B cell (primary cell): Measurements from ENCODE around the gene LYPD8. TPM values are rescaled to one million over a fixed set of nuclear protein-coding genes. Genes with fewer than 3 reads are reported as not detected.

ENCODE experiments used
- ATAC-seq: fragments of 200-7000 bp; cut with Tn5 transposase; one replicate; pipeline ENCODE4 v1.10.0; 2021; ENCODE audit warnings: low read depth, mild to moderate bottlenecking, moderate number of reproducible peaks, moderate library complexity
- CTCF ChIA-PET: fragments of 350-600 bp; sonication (Branson Sonifier 250); formaldehyde crosslinking; loops from one replicate; lab custom pipeline; 2021; ENCODE audit warnings: antibody characterized with exemption, inconsistent platforms; lab: Charles Lee
- POLR2A ChIA-PET: fragments of 350-600 bp; sonication (Branson Sonifier 250); formaldehyde crosslinking; loops from one replicate; lab custom pipeline; 2021; ENCODE audit warnings: antibody characterized with exemption; lab: Charles Lee
- DNase-seq: peaks from one replicate; pipeline ENCODE4 v3.0.0; 2013
- H2AFZ ChIP-seq: 2 replicates; pipeline ENCODE4 v1.6.1; 2012; ENCODE audit warnings: mild to moderate bottlenecking, low read depth, low read length; ENCODE audit not compliant: insufficient read depth, poor library complexity, severe bottlenecking
- H3K27ac ChIP-seq, 2 donors: 1 replicate in 1 of 2; 2 replicates in 1 of 2; pipeline ENCODE4 v1.5.1; 2012 to 2013; ENCODE audit warnings: low read length in 2 of 2, mild to moderate bottlenecking in 2 of 2, moderate library complexity in 1 of 2
- H3K27me3 ChIP-seq, 4 experiments: fragments of 200-600 bp in 1 of 4; sonication (generic) in 1 of 4; replicated peaks in 1 of 4; 1 replicate in 2 of 4; 2 replicates in 2 of 4; pipeline versions ENCODE4 v1.6.1 to v1.7.0; 2013 to 2016; ENCODE audit warnings: low read length in 3 of 4, mild to moderate bottlenecking in 2 of 4, mixed read lengths in 1 of 4, moderate library complexity in 1 of 4; ENCODE audit not compliant: insufficient read depth in 4 of 4, control insufficient read depth in 3 of 4; ENCODE audit errors: control extremely low read depth in 1 of 4
- H3K36me3 ChIP-seq, 2 experiments: replicated peaks in 1 of 2; 1 replicate in 1 of 2; 2 replicates in 1 of 2; pipeline versions ENCODE4 v1.6.1 to v1.7.1; 2013; ENCODE audit warnings: low read length in 1 of 2; ENCODE audit not compliant: insufficient read depth in 2 of 2, control insufficient read depth in 1 of 2; ENCODE audit errors: control extremely low read depth in 1 of 2, extremely low read depth in 1 of 2
- H3K4me1 ChIP-seq, 2 donors: fragments of 200-600 bp in 1 of 2; sonication (generic) in 1 of 2; 1 replicate in 1 of 2; 2 replicates in 1 of 2; pipeline versions ENCODE4 v1.5.1 to v1.6.1; 2013 to 2017; ENCODE audit warnings: low read length in 2 of 2; ENCODE audit not compliant: control insufficient read depth in 2 of 2, insufficient read depth in 2 of 2
- H3K4me2 ChIP-seq: replicated peaks from 2 replicates; pipeline ENCODE3; 2012; ENCODE audit warnings: mild to moderate bottlenecking, low read depth, low read length; ENCODE audit not compliant: poor library complexity, severe bottlenecking
- H3K4me3 ChIP-seq, 5 experiments: fragments of 200-600 bp in 1 of 5; sonication (generic) in 1 of 5; 1 replicate in 3 of 5; 2 replicates in 2 of 5; pipeline versions ENCODE4 v1.5.1 to v1.7.0; 2011 to 2016; ENCODE audit warnings: low read length in 4 of 5, mild to moderate bottlenecking in 4 of 5, low read depth in 2 of 5, control low read depth in 1 of 5, moderate library complexity in 1 of 5; ENCODE audit not compliant: insufficient read depth in 1 of 5; ENCODE audit errors: control extremely low read depth in 1 of 5, extremely low read depth in 1 of 5
- H3K79me2 ChIP-seq: fragments of 200-600 bp; sonication (generic); one replicate; pipeline ENCODE4 v1.6.0; 2016; ENCODE audit warnings: low read length; ENCODE audit not compliant: control insufficient read depth, insufficient read depth
- H3K9ac ChIP-seq: fragments of 200-600 bp; sonication (generic); 2 replicates; pipeline ENCODE4 v1.6.1; 2017; ENCODE audit warnings: mild to moderate bottlenecking, low read length, moderate library complexity
- H3K9me3 ChIP-seq, 3 donors: one replicate each; pipeline versions ENCODE4 v1.6.1 to v1.7.1; 2013; ENCODE audit warnings: low read length in 2 of 3; ENCODE audit not compliant: control insufficient read depth in 2 of 3, insufficient read depth in 1 of 3; ENCODE audit errors: control extremely low read depth in 1 of 3
- H4K20me1 ChIP-seq: 2 replicates; pipeline ENCODE4 v1.6.0; 2012; ENCODE audit warnings: mild to moderate bottlenecking, low read length; ENCODE audit not compliant: insufficient read depth, control insufficient read depth, poor library complexity, severe bottlenecking
- H3K27ac Mint-ChIP-seq: one replicate; pipeline ENCODE4 v1.8.0; 2021; ENCODE audit warnings: mixed read lengths
- H3K27me3 Mint-ChIP-seq: one replicate; pipeline ENCODE4 v1.8.0; 2021; ENCODE audit warnings: mixed read lengths
- H3K4me1 Mint-ChIP-seq: one replicate; pipeline ENCODE4 v1.8.0; 2021; ENCODE audit warnings: mixed read lengths
- H3K4me3 Mint-ChIP-seq: one replicate; pipeline ENCODE4 v1.8.0; 2021; ENCODE audit warnings: mixed read lengths
- H3K9me3 Mint-ChIP-seq: one replicate; pipeline ENCODE4 v1.8.0; 2022; ENCODE audit warnings: mixed read lengths; ENCODE audit not compliant: insufficient read depth
- EZH2 ChIP-seq: IDR thresholded peaks from 2 replicates; pipeline ENCODE4 v1.6.1; 2012; ENCODE audit warnings: borderline replicate concordance, low read depth, mild to moderate bottlenecking, moderate library complexity, low read length; ENCODE audit not compliant: insufficient read depth, poor library complexity, severe bottlenecking
- WGBS: methylation state at CpG from one replicate; pipeline ENCODE4 v1.1.5; 2013; ENCODE audit warnings: missing lambda C conversion rate; ENCODE audit not compliant: insufficient coverage; 5-methylcytosine and 5-hydroxymethylcytosine counted together
- intact Hi-C: fragments of 100-400 bp; cut with micrococcal nuclease; formaldehyde crosslinking; loops from one replicate; pipeline ENCODE4 v1.10.0; 2022
- polyA plus RNA-seq: library from polyadenylated mRNA; depleted of rRNA; stranded (reverse); fragments of >200 nt; gene quantifications from 2 replicates; pipeline ENCODE4 v1.2.3, GENCODE V29; 2012
- total RNA-seq, 2 donors: library from RNA; stranded (reverse); fragments of 120-200 nt in 1 of 2; gene quantifications; 1 replicate in 1 of 2; 2 replicates in 1 of 2; pipeline versions ENCODE4 v1.2.3 to v1.2.4, GENCODE V29; 2013 to 2022
- TF ChIP-seq, protein P1 (sequence below): fragments of 200-600 bp; IDR thresholded peaks from one replicate; pipeline ENCODE4 v1.8.0; 2022; ENCODE audit warnings: antibody characterized with exemption, mild to moderate bottlenecking

LYPD8 gene
- total and polyA plus RNA-seq, 2 donors (not counting 1 experiment from before 2014, with no cell fraction given), result 0.10 TPM; not detected in 1

DNA sequence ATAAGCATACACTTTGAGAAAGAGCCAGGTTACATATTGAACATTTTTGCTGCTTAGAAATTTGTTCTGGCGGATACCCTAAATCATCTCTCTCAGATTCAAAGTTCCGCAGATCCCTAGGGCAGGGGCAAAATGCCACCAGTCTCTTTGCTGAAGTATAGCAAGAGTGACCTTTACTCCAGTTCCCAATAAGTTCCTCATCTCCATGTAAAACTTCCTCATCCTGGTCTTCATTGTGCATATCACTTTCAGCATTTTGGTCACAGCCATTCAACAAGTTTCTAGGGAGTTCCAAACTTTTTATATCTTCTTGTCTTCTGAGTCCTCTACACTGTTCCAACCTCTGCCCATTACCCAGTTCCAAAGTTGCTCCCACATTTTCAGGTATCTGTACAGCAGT, 23.3 kb upstream of the LYPD8 start:
- ChIA-PET POLR2A (no interaction called here), CTCF (no interaction called here)
- no peaks in the 10 kb centered on the region for H3K79me2 ChIP-seq
- no peak overlapping the region for H3K27ac ChIP-seq
- Mint-ChIP-seq H3K27ac (no peak overlapping the region), H3K4me3 (no peak overlapping the region), H3K4me1 (peaks cover 14% of the 10 kb centered on the region), H3K27me3 (no peaks in the 10 kb centered on the region), H3K9me3 (peaks cover 16% of the 10 kb centered on the region)
- peaks cover 2 to 19% (median 18%) of the 10 kb centered on the region in 3 donors for H3K9me3 ChIP-seq
- H3K4me3 ChIP-seq, result no peak overlapping the region
- no peaks in the 10 kb centered on the region for H4K20me1 ChIP-seq
- no peak overlapping the region for H3K4me2 ChIP-seq
- TF ChIP-seq, protein P1, sequence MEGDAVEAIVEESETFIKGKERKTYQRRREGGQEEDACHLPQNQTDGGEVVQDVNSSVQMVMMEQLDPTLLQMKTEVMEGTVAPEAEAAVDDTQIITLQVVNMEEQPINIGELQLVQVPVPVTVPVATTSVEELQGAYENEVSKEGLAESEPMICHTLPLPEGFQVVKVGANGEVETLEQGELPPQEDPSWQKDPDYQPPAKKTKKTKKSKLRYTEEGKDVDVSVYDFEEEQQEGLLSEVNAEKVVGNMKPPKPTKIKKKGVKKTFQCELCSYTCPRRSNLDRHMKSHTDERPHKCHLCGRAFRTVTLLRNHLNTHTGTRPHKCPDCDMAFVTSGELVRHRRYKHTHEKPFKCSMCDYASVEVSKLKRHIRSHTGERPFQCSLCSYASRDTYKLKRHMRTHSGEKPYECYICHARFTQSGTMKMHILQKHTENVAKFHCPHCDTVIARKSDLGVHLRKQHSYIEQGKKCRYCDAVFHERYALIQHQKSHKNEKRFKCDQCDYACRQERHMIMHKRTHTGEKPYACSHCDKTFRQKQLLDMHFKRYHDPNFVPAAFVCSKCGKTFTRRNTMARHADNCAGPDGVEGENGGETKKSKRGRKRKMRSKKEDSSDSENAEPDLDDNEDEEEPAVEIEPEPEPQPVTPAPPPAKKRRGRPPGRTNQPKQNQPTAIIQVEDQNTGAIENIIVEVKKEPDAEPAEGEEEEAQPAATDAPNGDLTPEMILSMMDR, result no peak
- TF ChIP-seq EZH2, result no peak
- WGBS, result no CpG with 5 or more reads among the region's 2 CpGs
- ATAC-seq (no peak), DNase-seq (no peak)
- intact Hi-C loops, result no loop called here
- H3K27me3 ChIP-seq, result no peaks in the 10 kb centered on the region
- H3K9ac ChIP-seq, result no peak overlapping the region
- no peak overlapping the region for H2AFZ ChIP-seq
- no peaks in the 10 kb centered on the region for H3K36me3 ChIP-seq
- H3K4me1 ChIP-seq, result peaks cover 12 to 13% of the 10 kb centered on the region in 2 donors

DNA sequence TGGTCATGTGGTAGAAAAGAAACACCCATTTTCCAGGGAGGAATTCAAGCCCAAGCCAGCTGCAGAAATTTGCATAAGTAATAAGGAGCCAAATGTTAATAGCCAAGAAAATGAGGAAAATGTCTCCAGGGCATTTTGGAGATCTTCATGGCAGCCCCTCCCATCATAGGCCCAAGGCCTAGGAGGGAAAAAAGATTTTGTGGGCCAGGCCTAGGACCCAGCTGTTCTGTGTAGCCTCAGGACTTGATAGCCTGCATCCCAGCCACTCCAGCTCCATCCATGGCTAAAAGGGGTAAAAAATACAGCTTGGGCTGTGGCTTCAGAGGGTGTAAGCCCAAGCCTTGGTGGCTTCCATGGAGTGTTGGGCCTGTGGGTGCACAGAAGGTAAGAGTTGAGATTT, 21.4 kb upstream of the LYPD8 start:
- no peaks in the 10 kb centered on the region for H3K79me2 ChIP-seq
- TF ChIP-seq, protein P1, result no peak
- no peak for TF ChIP-seq EZH2
- no peak overlapping the region for H3K4me3 Mint-ChIP-seq
- H3K4me3 ChIP-seq, result no peak overlapping the region
- ChIA-PET CTCF (no interaction called here), POLR2A (no interaction called here)
- DNase-seq (no peak), ATAC-seq (no peak)
- H3K4me1 ChIP-seq, result no peaks in the 10 kb centered on the region
- intact Hi-C loops, result no loop called here
- no peak overlapping the region for H3K27ac Mint-ChIP-seq
- H2AFZ ChIP-seq, result no peak overlapping the region
- H3K27me3 ChIP-seq, result no peaks in the 10 kb centered on the region
- H3K27ac ChIP-seq, result no peak overlapping the region
- H3K9ac ChIP-seq, result no peak overlapping the region
- H3K27me3 Mint-ChIP-seq, result no peaks in the 10 kb centered on the region
- no peaks in the 10 kb centered on the region for H4K20me1 ChIP-seq
- no peaks in the 10 kb centered on the region for H3K36me3 ChIP-seq
- peaks cover 2 to 19% (median 18%) of the 10 kb centered on the region in 3 donors for H3K9me3 ChIP-seq
- H3K4me2 ChIP-seq, result no peak overlapping the region
- peaks cover 16% of the 10 kb centered on the region for H3K9me3 Mint-ChIP-seq
- peaks cover 5% of the 10 kb centered on the region for H3K4me1 Mint-ChIP-seq
